GM21576 (cell line): ENCODE results near the gene C16orf46.

Source experiments
- ATAC-seq: cut with Tn5 transposase; IDR thresholded peaks from one replicate; pipeline ENCODE4 v1.9.1; 2021; ENCODE audit warnings: mild to moderate bottlenecking, moderate library complexity; ENCODE audit not compliant: unreplicated experiment

The C16orf46 gene

DNA sequence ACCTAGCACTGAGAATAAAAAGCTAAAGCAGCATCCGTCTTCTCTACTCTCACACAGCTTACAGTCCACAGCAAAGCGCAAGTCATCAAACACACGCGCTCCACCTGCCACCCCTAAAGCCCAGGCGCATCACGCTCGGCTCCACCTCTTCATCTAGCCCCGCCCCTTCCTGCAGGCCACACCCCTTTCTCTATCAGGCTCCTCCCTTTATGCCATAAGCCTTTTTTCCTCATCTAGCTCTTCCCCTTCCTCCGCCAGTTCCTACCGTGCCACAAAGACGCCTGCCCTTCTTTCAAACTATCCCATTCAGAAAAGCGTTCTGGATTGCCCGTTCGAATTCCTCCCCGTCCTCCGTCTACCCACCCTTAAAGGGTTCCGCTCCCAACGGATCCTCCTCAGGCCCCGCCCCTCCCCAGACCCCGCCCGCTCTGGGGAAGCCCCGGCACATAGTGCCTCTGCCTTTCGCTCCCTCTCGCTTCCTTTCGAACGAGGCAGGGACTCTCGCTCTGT lies 417 bp downstream of the C16orf46 start:
- peak; percentile 73 for ATAC-seq

- ATAC-seq = no peak
Measured at GRCh38 chr16:81073560-81074330, 3.3 kb downstream of the C16orf46 start.

GRCh38 chr16:81071805-81072204 lies 5.2 kb downstream of the C16orf46 start:
- no peak for ATAC-seq

DNA sequence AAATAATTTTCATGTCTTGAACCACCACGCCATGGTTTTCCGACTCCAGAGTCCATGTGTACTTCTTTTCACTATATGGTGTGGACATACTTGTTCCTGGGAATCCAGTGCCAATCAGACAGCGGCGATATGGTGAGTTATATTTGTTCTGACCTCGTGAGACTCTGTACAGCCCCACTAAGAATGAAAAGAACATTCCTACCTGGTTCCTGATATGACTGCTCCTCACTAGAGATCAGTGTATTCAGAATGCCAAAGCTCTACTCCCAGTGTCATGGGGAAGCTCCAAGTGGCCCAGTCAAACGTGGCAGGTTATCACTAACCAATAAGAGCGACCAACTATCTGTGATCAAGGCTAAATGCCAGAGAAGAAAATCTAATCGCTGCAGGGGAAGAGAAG lies 6.1 kb downstream of the C16orf46 start:
- ATAC-seq = no peak

GRCh38 chr16:81069063-81069462 lies 8.0 kb downstream of the C16orf46 start:
- no peak for ATAC-seq

DNA sequence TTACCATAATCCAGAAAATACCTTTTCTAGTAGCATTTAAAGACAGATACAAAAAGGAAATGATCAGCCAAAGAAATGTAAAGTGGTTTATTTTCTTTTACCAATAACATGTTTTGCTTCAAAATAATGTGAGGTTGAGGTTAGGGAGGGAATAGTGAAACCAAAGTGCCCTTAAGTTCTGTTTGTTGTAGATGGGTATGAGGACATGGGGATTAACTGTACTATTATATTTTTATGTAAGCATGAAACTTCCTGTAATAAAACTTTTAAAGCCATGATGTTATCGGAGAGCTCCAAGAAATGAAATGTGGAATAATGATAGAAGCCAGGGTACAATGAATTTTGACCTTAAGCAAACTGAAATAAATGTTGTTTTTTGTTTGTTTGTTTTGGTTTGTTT lies 9.9 kb downstream of the C16orf46 start:
- no peak for ATAC-seq

DNA sequence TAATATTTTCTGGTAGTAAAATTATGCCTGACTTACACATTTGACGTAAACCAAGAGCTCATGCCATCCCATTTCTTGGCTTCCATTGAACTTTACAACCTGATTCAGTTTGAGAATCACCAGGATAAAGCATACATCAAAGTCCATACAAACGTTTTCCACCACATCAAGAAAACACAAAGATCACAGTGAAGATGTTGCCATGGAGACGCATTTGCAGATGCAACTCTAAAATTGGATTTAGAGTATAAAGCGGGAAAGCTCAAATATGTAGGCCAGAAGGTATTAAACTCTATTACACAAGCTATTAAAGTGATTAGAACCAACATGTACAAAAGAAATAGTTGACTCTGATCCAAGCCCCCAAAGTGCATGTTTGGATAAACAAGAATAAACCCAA lies 10.4 kb downstream of the C16orf46 start:
- no peak for ATAC-seq

GRCh38 chr16:81061871-81062608 lies 15.0 kb downstream of the C16orf46 start:
- ATAC-seq = no peak

DNA sequence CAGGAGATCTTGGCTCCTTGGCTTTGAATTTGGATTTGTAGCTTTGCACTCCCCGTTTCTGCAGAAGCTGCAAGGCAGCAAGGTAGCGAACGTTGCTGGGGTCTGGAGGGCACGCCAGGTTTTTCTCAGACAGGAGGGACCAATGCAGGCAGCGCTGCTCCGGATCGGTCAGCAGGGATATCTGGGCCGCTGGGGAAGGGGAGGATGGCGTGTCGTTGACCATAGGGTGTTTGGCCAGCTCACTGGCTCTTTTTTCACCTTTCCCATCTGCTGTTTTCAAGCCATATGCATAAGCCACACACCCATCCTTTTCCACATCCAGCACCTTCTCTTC lies 15.8 kb downstream of the C16orf46 start:
- no peak for ATAC-seq

DNA sequence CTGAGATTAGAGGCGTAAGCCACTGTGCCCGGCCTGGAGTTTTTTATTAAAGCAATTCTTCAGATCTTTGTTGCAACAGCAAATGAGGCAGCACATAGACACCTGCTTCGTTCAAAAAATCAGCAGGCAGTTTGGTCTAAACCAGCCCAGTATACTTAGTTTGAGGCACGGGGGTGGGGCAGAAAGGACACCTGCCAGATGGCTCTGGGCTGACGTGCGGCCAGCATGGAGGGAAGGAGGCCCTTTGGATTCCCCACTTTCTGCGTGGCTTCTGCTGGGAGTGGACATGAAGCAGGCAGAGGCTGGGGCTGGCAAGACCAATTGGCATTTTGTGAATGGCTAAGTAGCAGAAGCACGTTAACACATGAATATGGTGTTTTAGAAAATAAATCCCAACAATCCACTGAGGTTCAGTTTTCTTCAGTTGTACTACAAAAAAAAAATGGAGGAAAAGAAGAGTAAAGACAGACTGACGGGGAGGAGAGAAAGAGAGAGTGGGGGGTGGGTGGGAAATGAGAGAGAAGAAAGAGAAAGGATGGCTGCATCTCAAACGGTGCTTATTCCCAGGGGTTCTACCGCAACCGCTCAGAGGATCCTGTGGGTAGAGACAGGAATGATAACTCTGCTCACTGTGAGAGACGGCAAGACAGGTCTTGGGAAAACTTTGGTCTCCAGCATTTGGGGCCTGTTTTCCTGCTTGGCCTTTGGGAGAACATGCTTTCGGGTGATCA lies 16.3 kb downstream of the C16orf46 start:
- no peak for ATAC-seq

- no peak for ATAC-seq
Measured at GRCh38 chr16:81053761-81054160, 23.3 kb downstream of the C16orf46 start.

DNA sequence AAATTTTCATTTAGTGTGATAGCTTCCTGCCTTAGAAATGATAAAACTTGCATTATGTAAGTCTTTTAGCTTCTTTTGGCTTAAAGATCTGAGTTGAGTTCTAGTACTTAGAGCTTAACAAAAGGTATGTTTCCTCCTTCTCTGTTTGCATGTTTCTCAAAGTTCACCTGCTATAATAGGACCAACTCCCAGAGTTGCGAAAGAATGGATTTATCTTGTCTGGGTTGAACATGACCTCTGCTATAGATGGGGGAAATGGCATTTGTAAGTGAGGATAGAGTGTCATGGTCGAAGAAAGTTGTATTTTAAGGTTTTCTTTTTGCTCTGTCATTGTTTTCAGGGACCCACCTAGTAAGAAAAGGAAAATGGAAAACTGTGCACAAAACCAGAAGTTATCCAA lies 34.2 kb downstream of the C16orf46 start:
- ATAC-seq = no peak

DNA sequence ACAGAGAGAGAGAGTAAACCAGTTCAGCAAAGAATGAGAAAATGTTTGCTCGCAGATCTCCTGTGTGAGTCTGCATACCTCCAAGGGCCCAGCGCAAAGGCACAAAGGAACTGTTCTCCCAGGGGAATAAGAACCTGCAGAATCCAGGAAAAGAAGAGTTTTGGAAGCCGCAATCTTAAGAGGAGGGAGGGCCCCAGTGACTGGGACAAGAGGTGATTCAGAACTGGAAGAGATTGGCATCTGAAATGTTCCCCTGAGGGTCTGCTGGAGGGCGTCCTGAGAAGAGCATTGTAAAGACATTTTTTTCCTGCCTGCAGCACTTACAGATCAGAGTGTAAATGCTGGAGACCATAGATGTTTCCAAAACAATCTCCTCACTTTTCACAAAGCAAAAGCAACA lies 35.3 kb downstream of the C16orf46 start:
- no peak for ATAC-seq

DNA sequence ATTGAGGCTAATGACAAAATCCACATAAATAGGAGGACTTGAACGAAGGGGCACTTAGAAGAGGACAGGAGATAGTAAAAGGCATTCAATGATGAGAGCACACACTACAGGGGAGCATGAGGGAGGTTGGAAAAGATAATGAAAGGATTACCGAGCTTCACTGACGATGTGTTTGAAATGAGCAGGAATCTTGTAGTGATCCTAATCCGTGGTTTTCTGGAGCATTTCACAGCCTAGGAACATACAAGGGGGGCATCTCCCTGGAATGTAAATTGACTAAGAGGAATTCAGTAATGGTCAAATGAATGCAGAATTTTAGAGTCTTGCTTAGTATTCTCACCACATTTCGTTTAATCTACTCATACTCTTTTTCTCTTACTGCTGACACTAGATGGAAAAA lies 36.2 kb downstream of the C16orf46 start:
- ATAC-seq = no peak

DNA sequence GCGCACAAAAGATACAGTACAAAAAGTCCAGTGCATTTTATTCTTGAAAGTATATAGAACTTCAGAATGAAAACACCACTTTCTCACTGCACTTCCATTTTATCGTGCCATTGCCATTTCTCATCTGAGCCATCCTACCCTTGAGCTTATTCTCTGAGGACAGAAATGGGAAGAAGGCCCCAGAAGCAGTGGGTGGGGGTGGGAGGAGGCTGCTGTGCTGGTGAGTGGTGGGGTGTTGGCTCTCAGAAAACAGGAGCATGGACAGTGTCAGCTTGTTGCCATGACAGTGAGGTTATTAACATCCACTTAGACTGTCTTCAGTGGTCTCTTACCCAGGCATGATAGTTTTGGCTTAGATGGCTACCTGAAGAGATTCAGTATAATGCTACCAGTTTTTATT lies 36.9 kb downstream of the C16orf46 start:
- no peak for ATAC-seq

DNA sequence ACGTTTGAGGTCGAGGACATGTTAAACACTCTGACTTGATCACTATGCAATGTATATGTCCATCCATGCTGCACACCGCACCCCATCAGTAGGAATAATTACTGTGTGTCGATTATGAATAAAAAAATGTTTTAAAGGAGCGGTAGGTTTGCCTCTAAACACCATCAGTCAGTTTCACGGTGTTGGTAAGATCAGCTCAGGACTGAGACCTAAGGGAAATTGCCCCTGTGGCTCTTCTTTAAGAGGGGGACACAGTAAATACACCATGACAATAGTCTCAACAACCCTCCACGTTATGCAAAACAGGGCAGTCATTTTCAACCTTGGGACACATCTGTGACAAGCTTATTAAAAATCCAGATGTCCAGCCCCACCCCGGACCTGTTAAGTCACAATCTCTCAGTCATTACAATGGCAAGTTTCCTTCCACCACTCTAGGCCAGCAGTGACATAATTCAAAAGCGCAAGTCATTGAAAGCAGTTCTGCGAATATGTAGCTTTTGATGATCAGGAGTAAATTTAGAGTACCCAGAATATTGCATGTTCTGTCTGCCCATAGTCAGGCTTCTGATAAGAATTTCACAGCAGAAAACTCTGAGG lies 40.2 kb downstream of the C16orf46 start:
- ATAC-seq = no peak

GRCh38 chr16:81035975-81036750 lies 40.9 kb downstream of the C16orf46 start:
- ATAC-seq = peak; percentile 56

DNA sequence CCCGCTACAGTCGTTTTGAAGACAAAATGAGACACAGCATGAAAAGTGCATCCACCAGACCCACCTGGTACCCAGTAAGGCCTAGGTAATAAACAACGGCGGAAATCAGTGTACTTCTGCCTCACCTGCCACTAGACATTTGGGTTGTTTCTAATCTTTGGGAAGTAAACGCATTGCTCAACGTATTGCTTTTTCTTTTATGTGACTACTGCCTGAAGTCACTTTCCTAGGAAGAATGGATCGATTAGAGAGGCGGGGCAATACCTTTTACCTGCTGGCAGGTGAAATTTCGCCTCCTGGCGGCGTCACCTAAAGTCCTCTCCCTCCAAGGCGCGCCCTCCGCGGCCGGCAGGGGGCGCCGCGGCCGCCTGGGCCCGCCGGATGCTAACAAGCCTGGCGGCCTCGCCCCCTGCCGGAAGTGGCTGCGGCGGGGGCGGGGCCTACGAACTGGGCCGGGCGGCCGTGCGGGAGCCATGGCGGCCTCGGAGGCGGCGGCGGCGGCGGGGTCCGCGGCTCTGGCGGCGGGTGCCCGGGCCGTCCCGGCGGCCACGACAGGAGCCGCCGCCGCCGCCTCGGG lies 41.6 kb downstream of the C16orf46 start, which contains the start of gene ATMIN:
ATMIN (plus strand) TSS at position 445 of the 577 bp plus-strand sequence; CDS start at position 474, 29 bp downstream.
- peak; percentile 82 for ATAC-seq

DNA sequence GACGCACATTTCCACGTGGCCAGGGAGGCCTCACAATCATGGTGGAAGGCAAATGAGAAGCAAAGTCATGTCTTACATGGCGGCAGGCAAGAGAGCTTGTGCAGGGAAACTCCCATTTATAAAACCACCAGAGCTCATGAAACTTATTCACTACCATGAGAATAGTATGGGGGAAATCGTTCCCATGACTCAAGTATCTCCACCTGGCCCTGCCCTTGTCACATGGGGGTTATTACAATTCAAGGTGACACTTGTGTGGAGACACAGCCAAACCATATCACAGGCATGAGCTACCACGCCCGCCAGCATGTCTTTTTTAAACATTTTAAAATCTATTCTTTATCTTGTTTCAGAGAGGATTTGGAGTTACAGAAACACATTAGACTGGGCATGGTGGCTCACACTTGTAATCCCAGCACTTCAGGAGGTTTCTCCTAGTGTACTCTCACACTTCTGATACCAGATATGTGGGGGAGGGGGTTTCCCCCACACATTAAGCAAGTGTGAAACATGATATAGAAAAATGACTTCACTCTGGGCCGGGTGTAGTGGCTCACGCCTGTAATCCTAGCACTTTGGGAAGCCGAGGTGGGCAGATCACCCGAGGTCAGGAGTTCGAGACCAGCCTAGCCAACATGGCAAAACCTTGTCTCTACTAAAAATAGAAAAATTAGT lies 47.0 kb downstream of the C16orf46 start:
- no peak for ATAC-seq
